Measurements from ENCODE around the gene TSPAN31.

DNA sequence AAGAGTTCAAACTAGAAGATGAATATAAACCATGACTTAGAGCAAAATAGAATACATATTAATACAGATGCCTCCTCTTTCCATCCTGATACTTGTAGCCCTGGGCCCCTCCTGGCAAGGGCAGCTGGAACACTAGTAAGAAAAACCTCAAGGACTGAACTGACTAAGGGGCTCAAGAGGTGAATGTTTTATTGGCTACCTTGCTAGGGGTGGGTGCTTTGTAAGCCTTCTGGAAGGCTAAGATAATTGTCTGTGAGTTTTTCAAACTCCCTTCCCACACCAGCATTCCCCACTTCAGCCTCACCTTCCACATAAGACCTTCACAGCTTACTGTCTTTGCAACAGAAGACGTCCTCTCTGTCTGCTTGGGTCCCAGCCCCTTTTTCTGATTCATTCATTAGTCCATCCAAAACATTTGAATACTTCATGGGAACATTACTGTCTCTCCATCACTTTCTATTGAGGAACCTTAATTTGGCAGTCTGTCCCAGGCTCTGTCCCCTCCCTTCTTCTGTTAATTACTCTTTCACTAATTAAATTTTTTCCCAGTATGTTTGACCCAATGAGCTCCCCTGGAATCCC, 9.0 kb downstream of the TSPAN31 start:
- TF ChIP-seq, protein P1, sequence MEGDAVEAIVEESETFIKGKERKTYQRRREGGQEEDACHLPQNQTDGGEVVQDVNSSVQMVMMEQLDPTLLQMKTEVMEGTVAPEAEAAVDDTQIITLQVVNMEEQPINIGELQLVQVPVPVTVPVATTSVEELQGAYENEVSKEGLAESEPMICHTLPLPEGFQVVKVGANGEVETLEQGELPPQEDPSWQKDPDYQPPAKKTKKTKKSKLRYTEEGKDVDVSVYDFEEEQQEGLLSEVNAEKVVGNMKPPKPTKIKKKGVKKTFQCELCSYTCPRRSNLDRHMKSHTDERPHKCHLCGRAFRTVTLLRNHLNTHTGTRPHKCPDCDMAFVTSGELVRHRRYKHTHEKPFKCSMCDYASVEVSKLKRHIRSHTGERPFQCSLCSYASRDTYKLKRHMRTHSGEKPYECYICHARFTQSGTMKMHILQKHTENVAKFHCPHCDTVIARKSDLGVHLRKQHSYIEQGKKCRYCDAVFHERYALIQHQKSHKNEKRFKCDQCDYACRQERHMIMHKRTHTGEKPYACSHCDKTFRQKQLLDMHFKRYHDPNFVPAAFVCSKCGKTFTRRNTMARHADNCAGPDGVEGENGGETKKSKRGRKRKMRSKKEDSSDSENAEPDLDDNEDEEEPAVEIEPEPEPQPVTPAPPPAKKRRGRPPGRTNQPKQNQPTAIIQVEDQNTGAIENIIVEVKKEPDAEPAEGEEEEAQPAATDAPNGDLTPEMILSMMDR (tag by site-specific recombination; IDR thresholded peaks at IDR 0.05): no peak
- TF ChIP-seq ZNF707 (tag by site-specific recombination; IDR thresholded peaks at IDR 0.05) (no peak), ZBTB7A (tag by site-specific recombination; IDR thresholded peaks at IDR 0.05; ENCODE audit: low read depth) (no peak), GLI4 (tag by site-specific recombination; IDR thresholded peaks at IDR 0.05) (no peak), GLIS1 (tag by site-specific recombination; IDR thresholded peaks at IDR 0.05) (no peak), ZNF558 (tag by site-specific recombination; IDR thresholded peaks at IDR 0.05) (no peak), ZNF274 (IDR thresholded peaks at IDR 0.05; ENCODE audit: low read length) (no peak), ZNF274 (tag by site-specific recombination; IDR thresholded peaks at IDR 0.05; ENCODE audit: borderline replicate concordance) (no peak), ZBTB26 (tag by site-specific recombination; optimal IDR thresholded peaks at IDR 0.05) (no peak), ZNF133 (tag by site-specific recombination; IDR thresholded peaks at IDR 0.05) (no peak), GLIS2 (tag by site-specific recombination; IDR thresholded peaks at IDR 0.05) (no peak)
